Adipose tissue (tissue), 3 donors: ENCODE data around the gene CSAD. TPM values are rescaled to one million over a fixed set of nuclear protein-coding genes. Genes with fewer than 3 reads are reported as not detected.
"Not testable (repeated sequence)": the region's sequence is repeated elsewhere in the genome, so short reads cannot be mapped to it uniquely, and the experiment has no call there.

ENCODE experiments used
- H3K27ac ChIP-seq: one replicate; pipeline ENCODE4 v1.5.1; 2013; ENCODE audit warnings: low read depth, low read length
- WGBS, 3 donors: extraction: QIAGEN DNeasy Blood & Tissue Kit; methylation state at CpG; one replicate each; pipeline ENCODE4 v1.1.7; 2013; 5-methylcytosine and 5-hydroxymethylcytosine counted together
- polyA plus RNA-seq, 3 donors: library from polyadenylated mRNA; stranded (reverse); fragments of 200-250 nt; gene quantifications; one replicate each; pipeline ENCODE4 v1.2.3, GENCODE V29; 2013
- donor health status: healthy with polysubstance abuse.
- donor health status: Bipolar disorder and iron deficiency.
- donor health status: healthy.

CSAD gene
- polyA plus RNA-seq, 3 donors: 36.3 to 167 (median 91.0) TPM

DNA sequence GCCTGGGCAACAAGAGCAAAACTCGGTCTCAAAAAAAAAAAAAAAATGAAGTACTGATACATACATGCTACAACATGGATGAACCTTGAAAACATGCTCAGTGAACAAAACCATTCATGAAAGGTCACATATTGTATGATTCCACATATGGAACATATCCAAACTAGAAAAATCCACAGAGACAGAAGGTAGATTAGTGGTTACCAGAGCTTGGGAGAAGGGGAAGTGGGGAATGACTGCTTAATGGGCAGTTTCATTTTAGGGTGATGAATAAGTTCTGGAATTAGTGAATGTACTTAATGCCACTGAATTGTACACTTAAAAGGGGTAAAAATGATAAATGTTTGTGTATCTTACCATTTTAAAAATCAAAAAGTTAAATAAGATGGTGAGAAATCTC, 23.6 kb upstream of the CSAD start:
- H3K27ac ChIP-seq: no peak overlapping the region
- WGBS, 3 donors: 94 to 100% (median 100%) methylated on average over 1 of the region's 1 CpG

DNA sequence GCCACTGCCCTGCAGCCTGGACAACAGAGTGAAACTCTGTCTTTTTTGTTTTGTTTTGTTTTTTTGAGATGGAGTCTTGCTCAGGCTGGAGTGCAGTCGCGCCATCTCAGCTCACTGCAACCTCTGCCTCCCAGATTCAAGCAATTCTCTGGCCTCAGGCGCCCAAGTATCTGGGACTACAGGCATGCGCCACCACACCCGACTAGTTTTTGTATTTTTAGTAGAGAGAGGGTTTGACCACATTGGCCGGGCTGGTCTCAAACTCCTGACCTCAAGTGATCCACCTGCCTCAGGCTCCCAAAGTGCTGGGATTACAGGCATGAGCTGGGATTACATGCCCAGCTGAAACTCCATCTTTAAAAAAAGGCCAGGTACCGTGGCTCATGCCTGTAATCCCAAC, 21.6 kb upstream of the CSAD start:
- not testable (repeated sequence) for H3K27ac ChIP-seq
- WGBS, 3 donors: 86 to 90% (median 89%) methylated on average over 7 of the region's 7 CpGs

DNA sequence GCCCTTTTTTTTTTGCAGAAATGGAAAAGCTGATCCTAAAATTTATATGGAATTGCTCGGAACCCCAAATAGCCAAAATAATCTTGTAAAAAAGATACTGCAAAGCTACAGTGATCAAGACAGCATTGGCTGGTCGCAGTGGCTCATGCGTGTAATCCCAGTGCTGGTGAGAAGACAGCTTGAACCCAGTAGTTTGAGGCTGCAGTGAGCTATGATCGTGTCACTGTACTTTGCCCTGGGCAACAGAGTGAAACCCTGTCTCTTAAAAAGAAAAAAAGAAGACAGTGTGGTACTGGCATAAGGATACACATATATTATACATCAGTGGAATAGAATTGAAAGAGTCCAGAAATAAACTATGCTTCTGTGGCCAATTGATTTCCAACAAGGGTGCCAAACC, 20.9 kb upstream of the CSAD start:
- H3K27ac ChIP-seq: no peak overlapping the region
- 88 to 95% (median 94%) methylated on average over 4 of the region's 4 CpGs for WGBS, 3 donors

- 64 to 86% (median 67%) methylated on average over 1 of the region's 1 CpG for WGBS, 3 donors
- H3K27ac ChIP-seq: no peak overlapping the region
These were observed 20.4 kb upstream of the CSAD start for GRCh38 chr12:53201177-53201541.

GRCh38 chr12:53200458-53201176, 19.9 kb upstream of the CSAD start:
- 61 to 80% (median 66%) methylated on average over 10 of the region's 10 CpGs for WGBS, 3 donors
- no peak overlapping the region for H3K27ac ChIP-seq

GRCh38 chr12:53200107-53200457, 19.4 kb upstream of the CSAD start:
- 49 to 98% (median 89%) methylated on average over 2 of the region's 2 CpGs for WGBS, 3 donors
- no peak overlapping the region for H3K27ac ChIP-seq

DNA sequence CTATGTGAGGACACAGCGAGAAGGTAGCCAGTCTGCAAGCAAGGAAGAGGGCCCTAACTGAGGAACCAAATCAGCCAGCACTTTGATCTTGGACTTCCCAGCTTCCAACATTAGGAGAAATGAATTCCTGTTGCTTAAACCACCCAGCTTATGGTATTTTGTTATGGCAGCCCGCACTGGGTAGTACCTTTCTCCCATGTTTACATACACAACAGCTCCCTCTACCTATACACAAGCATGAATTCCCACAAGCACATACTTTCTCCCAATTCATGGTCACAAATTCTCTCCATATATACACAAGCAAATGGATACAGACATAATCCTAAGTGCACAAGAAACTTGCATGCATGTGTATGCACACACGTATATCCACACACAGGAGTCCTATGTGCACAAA, 19.0 kb upstream of the CSAD start:
- WGBS, 3 donors: 82 to 92% (median 91%) methylated on average over 3 of the region's 3 CpGs

GRCh38 chr12:53198486-53199110, 17.9 kb upstream of the CSAD start:
- no peak overlapping the region for H3K27ac ChIP-seq
- 56 to 83% (median 67%) methylated on average over 5 of the region's 5 CpGs for WGBS, 3 donors

More for the DNA sequence above, 19.0 kb upstream of the CSAD start:
- no peak overlapping the region for H3K27ac ChIP-seq

GRCh38 chr12:53197011-53197640, 16.4 kb upstream of the CSAD start:
- WGBS, 3 donors: 66 to 72% (median 70%) methylated on average over 19 of the region's 19 CpGs
- no peak overlapping the region for H3K27ac ChIP-seq

GRCh38 chr12:53196486-53196885, 15.8 kb upstream of the CSAD start:
- 83 to 85% (median 85%) methylated on average over 14 of the region's 14 CpGs for WGBS, 3 donors

GRCh38 chr12:53195516-53196420, 15.0 kb upstream of the CSAD start:
- 89 to 90% (median 90%) methylated on average over 10 of the region's 10 CpGs for WGBS, 3 donors
- H3K27ac ChIP-seq: no peak overlapping the region

More at GRCh38 chr12:53196486-53196885, 15.8 kb upstream of the CSAD start:
- no peak overlapping the region for H3K27ac ChIP-seq

GRCh38 chr12:53194973-53195372, 14.2 kb upstream of the CSAD start:
- no peak overlapping the region for H3K27ac ChIP-seq

GRCh38 chr12:53193985-53194716, 13.4 kb upstream of the CSAD start:
- 65 to 81% (median 74%) methylated on average over 11 of the region's 11 CpGs for WGBS, 3 donors
- H3K27ac ChIP-seq: no peak overlapping the region

More at GRCh38 chr12:53194973-53195372, 14.2 kb upstream of the CSAD start:
- WGBS, 3 donors: 92 to 97% (median 95%) methylated on average over 1 of the region's 1 CpG

GRCh38 chr12:53193040-53193439, 12.3 kb upstream of the CSAD start:
- no peak overlapping the region for H3K27ac ChIP-seq
- 87 to 92% (median 90%) methylated on average over 9 of the region's 9 CpGs for WGBS, 3 donors

DNA sequence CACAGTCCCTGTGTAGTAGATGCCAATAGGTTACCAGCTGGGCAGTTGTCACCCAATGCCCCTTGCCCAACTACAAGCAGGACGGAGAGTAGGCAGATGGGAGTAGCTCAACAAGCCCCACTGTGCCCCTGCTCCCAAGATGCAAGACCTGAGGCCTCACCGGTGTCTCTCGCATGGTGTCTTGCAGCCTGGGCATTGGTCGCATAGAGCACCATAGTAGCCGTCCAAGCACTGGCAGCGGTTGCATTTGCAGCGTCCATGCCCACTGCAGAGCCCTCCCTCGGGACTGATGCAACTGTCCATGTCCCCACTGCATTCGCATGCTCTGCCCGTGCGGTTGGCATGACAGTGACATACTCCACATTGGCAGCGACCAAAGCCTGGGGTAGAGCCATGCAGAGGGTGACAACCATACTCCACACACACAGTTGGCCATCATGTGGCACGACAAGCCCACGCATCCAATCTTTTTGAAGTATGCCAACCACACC, 11.9 kb upstream of the CSAD start:
- 89 to 90% (median 90%) methylated on average over 14 of the region's 14 CpGs for WGBS, 3 donors
- H3K27ac ChIP-seq: no peak overlapping the region

DNA sequence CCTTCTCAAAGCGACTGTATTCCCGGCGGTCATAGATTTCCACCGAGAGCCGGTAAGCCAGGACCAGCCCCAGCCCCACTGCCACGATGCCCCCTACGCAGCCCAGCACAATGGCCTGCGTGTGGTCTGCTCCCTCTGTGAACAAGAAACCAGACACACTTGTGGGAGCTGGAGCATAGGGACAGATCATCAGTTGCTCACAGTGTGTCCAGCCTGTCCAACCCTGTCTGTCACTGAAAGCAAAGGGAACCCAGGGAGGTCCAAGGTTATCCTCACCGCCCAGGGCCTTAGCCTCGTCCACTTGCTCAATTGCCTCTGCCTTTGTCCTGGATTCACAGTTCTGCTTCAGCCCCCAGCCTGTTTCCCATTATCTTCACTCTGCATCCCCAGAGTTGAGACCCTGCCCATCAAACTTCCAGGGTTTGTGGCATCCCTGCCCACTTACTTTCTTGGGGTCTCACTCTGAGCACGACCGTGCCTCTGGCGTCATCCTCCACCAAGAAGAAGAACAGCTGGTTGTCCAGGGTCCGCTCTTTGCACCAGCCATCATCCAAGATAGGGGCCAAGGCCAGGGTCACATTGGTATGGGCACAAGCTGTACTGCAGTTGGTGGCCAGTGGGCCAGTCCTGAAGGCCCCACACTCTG, 11.3 kb upstream of the CSAD start:
- 87 to 91% (median 87%) methylated on average over 14 of the region's 14 CpGs for WGBS, 3 donors
- no peak overlapping the region for H3K27ac ChIP-seq

DNA sequence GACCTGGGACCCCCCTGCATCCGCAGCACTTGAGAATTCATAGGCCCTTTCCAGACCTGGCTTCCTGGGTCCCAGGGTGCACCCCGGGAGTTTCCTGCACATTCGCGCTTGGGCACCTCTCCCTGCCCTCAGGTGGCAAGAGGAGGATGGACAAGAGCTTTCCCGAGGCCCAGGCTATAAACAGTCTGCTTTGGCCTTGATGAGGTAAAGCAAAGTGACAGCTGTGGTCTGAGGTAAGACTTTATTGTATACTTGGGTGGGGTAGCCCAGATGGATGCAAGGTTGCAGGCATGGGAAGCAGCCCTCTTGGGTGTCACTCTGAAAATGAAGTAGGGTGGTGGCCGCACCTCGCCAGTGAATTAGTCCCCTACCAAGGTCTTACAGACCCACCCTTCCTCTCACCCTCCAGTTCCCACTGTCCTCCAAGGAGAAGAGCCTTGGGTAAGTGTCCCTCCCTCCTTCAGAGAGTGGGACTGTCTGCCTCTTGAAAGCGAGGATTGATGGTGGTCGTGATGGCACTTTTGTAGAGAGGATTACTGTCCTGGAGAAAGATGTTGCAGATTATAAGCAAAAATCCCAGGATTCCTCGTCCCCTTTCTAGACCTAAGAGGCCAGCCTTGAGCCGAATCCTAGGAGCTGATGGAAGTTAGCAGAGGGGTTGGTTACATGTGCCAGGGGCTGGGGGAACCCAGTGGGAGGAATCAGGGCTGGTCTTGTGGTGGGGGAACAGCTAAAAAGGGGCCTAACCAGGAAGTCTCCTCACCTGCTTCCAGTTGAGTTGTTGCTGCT, 10.6 kb upstream of the CSAD start:
- no peak overlapping the region for H3K27ac ChIP-seq
- 85 to 88% (median 87%) methylated on average over 11 of the region's 11 CpGs for WGBS, 3 donors
